ENCODE results near the gene AIDA.

Gene AIDA

DNA sequence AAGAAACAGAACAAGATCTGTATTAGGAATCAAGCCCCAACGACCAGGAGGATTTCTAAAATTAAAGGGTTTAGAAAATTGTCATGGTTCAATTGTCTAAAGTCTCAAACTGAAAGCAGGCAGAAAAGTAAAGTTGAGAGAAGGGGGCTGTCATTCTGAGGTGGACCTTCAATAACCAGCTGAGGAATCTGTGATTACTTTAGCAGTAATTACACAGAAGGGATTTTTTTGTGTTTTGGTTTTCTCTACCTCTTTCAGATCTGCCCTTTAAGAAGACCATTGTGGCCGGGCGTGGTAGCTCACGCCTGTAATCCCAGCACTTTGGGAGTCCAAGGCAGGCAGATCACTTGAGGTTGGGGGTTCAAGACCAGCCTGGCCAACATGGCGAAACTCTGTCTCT, 17.4 kb downstream of the AIDA start:
- no peaks in the 10 kb centered on the region for H3K27me3 ChIP-seq (ENCODE audit: insufficient read depth, poor library complexity, severe bottlenecking)
- TF ChIP-seq SPI1 (IDR thresholded peaks at IDR 0.05; ENCODE audit: borderline replicate concordance, low read depth) (no peak), GABPA (IDR thresholded peaks at IDR 0.05; ENCODE audit: low read depth) (no peak), POLR2AphosphoS5 (IDR thresholded peaks at IDR 0.05; ENCODE audit: low read depth) (no peak)
- TF ChIP-seq, protein P1, sequence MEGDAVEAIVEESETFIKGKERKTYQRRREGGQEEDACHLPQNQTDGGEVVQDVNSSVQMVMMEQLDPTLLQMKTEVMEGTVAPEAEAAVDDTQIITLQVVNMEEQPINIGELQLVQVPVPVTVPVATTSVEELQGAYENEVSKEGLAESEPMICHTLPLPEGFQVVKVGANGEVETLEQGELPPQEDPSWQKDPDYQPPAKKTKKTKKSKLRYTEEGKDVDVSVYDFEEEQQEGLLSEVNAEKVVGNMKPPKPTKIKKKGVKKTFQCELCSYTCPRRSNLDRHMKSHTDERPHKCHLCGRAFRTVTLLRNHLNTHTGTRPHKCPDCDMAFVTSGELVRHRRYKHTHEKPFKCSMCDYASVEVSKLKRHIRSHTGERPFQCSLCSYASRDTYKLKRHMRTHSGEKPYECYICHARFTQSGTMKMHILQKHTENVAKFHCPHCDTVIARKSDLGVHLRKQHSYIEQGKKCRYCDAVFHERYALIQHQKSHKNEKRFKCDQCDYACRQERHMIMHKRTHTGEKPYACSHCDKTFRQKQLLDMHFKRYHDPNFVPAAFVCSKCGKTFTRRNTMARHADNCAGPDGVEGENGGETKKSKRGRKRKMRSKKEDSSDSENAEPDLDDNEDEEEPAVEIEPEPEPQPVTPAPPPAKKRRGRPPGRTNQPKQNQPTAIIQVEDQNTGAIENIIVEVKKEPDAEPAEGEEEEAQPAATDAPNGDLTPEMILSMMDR (IDR thresholded peaks at IDR 0.05; ENCODE audit: insufficient read depth, low read length): no peak
- TF ChIP-seq, protein P2, sequence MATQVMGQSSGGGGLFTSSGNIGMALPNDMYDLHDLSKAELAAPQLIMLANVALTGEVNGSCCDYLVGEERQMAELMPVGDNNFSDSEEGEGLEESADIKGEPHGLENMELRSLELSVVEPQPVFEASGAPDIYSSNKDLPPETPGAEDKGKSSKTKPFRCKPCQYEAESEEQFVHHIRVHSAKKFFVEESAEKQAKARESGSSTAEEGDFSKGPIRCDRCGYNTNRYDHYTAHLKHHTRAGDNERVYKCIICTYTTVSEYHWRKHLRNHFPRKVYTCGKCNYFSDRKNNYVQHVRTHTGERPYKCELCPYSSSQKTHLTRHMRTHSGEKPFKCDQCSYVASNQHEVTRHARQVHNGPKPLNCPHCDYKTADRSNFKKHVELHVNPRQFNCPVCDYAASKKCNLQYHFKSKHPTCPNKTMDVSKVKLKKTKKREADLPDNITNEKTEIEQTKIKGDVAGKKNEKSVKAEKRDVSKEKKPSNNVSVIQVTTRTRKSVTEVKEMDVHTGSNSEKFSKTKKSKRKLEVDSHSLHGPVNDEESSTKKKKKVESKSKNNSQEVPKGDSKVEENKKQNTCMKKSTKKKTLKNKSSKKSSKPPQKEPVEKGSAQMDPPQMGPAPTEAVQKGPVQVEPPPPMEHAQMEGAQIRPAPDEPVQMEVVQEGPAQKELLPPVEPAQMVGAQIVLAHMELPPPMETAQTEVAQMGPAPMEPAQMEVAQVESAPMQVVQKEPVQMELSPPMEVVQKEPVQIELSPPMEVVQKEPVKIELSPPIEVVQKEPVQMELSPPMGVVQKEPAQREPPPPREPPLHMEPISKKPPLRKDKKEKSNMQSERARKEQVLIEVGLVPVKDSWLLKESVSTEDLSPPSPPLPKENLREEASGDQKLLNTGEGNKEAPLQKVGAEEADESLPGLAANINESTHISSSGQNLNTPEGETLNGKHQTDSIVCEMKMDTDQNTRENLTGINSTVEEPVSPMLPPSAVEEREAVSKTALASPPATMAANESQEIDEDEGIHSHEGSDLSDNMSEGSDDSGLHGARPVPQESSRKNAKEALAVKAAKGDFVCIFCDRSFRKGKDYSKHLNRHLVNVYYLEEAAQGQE (IDR thresholded peaks at IDR 0.05; ENCODE audit: insufficient replicate concordance, low read depth): no peak
- DNase-seq (ENCODE audit: low read depth in 1 of 2, low spot score in 1 of 2): no peak
- no peak overlapping the region for H3K4me3 ChIP-seq (replicated peaks; ENCODE audit: insufficient read depth, low read length)
- H3K27ac ChIP-seq (replicated peaks): no peak overlapping the region

DNA sequence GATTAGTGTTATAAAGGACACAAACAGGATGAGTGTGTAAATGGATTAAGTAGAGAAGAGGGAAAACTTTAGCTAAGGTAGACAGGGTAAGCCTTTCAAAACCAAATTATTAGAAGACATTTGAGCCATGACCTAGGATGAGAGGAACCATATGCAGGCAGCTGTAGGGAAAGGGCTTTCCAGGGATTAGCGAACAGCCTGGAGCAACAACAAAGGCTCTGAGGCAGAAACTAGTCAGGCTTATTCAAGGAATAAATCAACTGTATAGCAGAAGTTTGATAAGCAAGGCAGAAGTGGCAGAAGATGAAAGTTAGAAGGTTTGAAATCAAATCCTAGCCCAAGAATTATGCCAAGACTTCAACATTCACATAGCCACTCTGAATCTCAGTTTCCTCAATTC, 21.3 kb downstream of the AIDA start:
- TF ChIP-seq SPI1 (IDR thresholded peaks at IDR 0.05; ENCODE audit: borderline replicate concordance, low read depth) (no peak), GABPA (IDR thresholded peaks at IDR 0.05; ENCODE audit: low read depth) (no peak), POLR2AphosphoS5 (IDR thresholded peaks at IDR 0.05; ENCODE audit: low read depth) (no peak)
- TF ChIP-seq, protein P1 (IDR thresholded peaks at IDR 0.05; ENCODE audit: insufficient read depth, low read length): no peak
- TF ChIP-seq, protein P2 (IDR thresholded peaks at IDR 0.05; ENCODE audit: insufficient replicate concordance, low read depth): no peak
- no peak for DNase-seq (ENCODE audit: low read depth in 1 of 2, low spot score in 1 of 2)
- H3K27me3 ChIP-seq (ENCODE audit: insufficient read depth, poor library complexity, severe bottlenecking): no peaks in the 10 kb centered on the region
- H3K27ac ChIP-seq (replicated peaks): no peak overlapping the region
- no peak overlapping the region for H3K4me3 ChIP-seq (replicated peaks; ENCODE audit: insufficient read depth, low read length)

DNA sequence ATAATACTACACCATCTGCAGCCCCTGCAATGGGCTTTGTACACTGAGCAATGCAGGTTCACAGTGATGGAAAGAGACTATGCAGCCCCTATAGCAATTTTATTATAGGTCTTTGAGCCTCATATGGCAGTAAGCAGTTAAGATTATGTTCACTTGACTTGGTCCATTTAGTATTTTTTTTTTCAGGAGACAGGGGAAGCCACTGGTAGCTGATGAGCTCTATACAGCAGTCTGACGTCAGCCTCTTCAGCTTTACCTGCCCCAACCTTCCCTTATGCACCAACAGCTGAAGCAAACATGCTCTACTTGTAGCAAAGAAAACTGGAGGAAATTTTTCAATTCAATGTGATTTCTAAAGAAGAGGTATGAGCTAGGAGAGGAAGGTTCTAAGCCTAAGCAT, 32.2 kb downstream of the AIDA start:
- Histone ChIP-seq H3K27ac (replicated peaks) (no peak overlapping the region), H3K27me3 (ENCODE audit: insufficient read depth, poor library complexity, severe bottlenecking) (no peaks in the 10 kb centered on the region), H3K4me3 (replicated peaks; ENCODE audit: insufficient read depth, low read length) (no peak overlapping the region)
- no peak for DNase-seq (ENCODE audit: low read depth in 1 of 2, low spot score in 1 of 2)
- TF ChIP-seq, protein P1 (IDR thresholded peaks at IDR 0.05; ENCODE audit: insufficient read depth, low read length): no peak
- TF ChIP-seq SPI1 (IDR thresholded peaks at IDR 0.05; ENCODE audit: borderline replicate concordance, low read depth) (no peak), GABPA (IDR thresholded peaks at IDR 0.05; ENCODE audit: low read depth) (no peak), POLR2AphosphoS5 (IDR thresholded peaks at IDR 0.05; ENCODE audit: low read depth) (no peak)
- TF ChIP-seq, protein P2 (IDR thresholded peaks at IDR 0.05; ENCODE audit: insufficient replicate concordance, low read depth): no peak

Measured in HL-60 (cell line).